ENCODE results near the gene DYNLRB1.
A peak's percentile ranks its signal among the peaks of the same experiment; 100 is the strongest.

DYNLRB1 gene

GRCh38 chr20:34546751-34547181 lies 30.5 kb downstream of the DYNLRB1 start:
- TF ChIP-seq CTCF (conservative IDR thresholded peaks at IDR 0.05) = no peak
- no peak overlapping the region for H3K27ac ChIP-seq

- H3K27ac ChIP-seq = no peak overlapping the region
- TF ChIP-seq CTCF (conservative IDR thresholded peaks at IDR 0.05) = no peak
Observed at GRCh38 chr20:34547844-34548613, 31.8 kb downstream of the DYNLRB1 start.

- no peak overlapping the region; the same call in 1 of the 2 replicates for H3K27ac ChIP-seq
- TF ChIP-seq CTCF (conservative IDR thresholded peaks at IDR 0.05) = no peak
Observed at GRCh38 chr20:34549291-34549928, 33.2 kb downstream of the DYNLRB1 start.

- no peak overlapping the region; the same call in 1 of the 2 replicates for H3K27ac ChIP-seq
- TF ChIP-seq CTCF (conservative IDR thresholded peaks at IDR 0.05) = no peak
Observed at GRCh38 chr20:34549929-34550305, 33.7 kb downstream of the DYNLRB1 start.

- H3K27ac ChIP-seq = peak overlapping the region; percentile 69
Observed at GRCh38 chr20:34552569-34552968, 36.3 kb downstream of the DYNLRB1 start.

GRCh38 chr20:34553366-34553867 lies 37.2 kb downstream of the DYNLRB1 start:
- peak overlapping the region; percentile 69 for H3K27ac ChIP-seq
- TF ChIP-seq CTCF (conservative IDR thresholded peaks at IDR 0.05) = no peak

More at GRCh38 chr20:34552569-34552968, 36.3 kb downstream of the DYNLRB1 start:
- no peak for TF ChIP-seq CTCF (conservative IDR thresholded peaks at IDR 0.05)

- H3K27ac ChIP-seq = peak overlapping the region; percentile 70
- TF ChIP-seq CTCF (conservative IDR thresholded peaks at IDR 0.05) = no peak
Observed at GRCh38 chr20:34557936-34558319, 41.7 kb downstream of the DYNLRB1 start.

Measured in VCaP (cell line).